22Rv1 (cell line): Measurements from ENCODE around the gene PXMP4.

Experiments
- CTCF ChIP-seq: fragments of 450-650 bp; IDR thresholded peaks from 2 replicates; pipeline ENCODE4 v1.5.1; 2017; ENCODE audit warnings: mild to moderate bottlenecking
- ZFX ChIP-seq: fragments of 450-650 bp; IDR thresholded peaks from 2 replicates; pipeline ENCODE4 v1.6.1; 2017; ENCODE audit warnings: antibody characterized with exemption, borderline replicate concordance

- no peak for TF ChIP-seq CTCF
- TF ChIP-seq ZFX: no peak
Measured at GRCh38 chr20:33657704-33658095, 62.4 kb downstream of the PXMP4 start.
